ENCODE measurements around the gene LIN28B.

The LIN28B gene

DNA sequence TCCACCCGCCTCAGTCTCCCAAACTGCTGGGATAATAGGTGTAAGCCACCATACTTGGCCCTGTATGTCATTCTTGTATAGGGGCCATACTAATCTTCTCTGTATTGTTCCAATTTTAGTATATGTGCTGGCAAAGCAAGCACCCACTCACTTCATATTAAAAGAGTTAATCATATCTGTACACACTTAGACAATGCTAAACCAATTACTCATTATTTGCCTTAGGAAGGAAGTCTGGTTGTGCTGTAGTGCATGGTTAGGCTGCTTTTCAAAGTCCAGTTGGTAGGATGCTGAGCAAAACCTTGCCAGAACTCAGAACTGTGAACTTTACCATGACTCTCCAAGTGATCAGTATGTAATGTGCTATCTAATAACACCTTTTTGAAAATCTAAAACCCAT is 88.6 kb downstream of the LIN28B start (continued):
- TF ChIP-seq ZSCAN30 (tag by site-specific recombination; IDR thresholded peaks at IDR 0.05) (no peak), ZNF768 (tag by site-specific recombination; IDR thresholded peaks at IDR 0.05) (no peak), ZXDB (tag by site-specific recombination; IDR thresholded peaks at IDR 0.05) (no peak), ZNF223 (tag by site-specific recombination; IDR thresholded peaks at IDR 0.05) (no peak)

DNA sequence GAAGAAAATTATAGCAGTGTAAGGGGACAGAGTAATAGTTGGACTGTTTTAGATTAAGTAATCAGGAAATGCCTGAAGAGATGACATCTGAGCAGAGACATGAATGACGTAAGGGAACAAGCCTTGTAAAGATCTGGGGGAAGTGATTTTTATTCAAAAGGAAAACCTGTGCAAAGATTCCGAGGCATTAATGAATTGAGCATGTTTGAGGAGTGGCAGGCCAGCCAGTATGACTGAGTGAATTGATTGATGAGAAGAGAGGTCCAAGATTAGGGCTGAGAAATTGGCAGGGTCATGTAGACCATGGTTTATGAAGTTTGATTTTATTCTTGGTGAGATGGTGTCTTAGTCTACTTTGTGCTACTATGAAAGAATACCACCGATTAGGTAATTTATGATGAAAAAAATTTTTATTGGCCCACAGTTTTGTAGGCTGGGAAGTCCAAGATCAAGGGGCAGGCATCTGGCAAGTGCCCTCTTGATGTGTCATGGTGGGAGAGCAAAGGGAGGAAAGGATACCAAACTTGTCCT is 95.1 kb downstream of the LIN28B start:
- H3K36me3 ChIP-seq (ENCODE audit: control insufficient read depth in 2 of 2, insufficient read depth in 1 of 2, low read length in 2 of 2) = no peaks in the 10 kb centered on the region; a peak in 1 of 3 replicates
- no peaks in the 10 kb centered on the region for H3K4me1 ChIP-seq (ENCODE audit: control insufficient read depth, insufficient read depth, low read length)
- no peak for TF ChIP-seq ZNF19 (tag by site-specific recombination; IDR thresholded peaks at IDR 0.05; ENCODE audit: low read depth)
- TF ChIP-seq ZNF561 (tag by site-specific recombination; IDR thresholded peaks at IDR 0.05; ENCODE audit: borderline replicate concordance) = no peak
- no peak for TF ChIP-seq ZNF155 (tag by site-specific recombination; IDR thresholded peaks at IDR 0.05)
- no peak for TF ChIP-seq YY2 (tag by site-specific recombination; IDR thresholded peaks at IDR 0.05)
- no peak for TF ChIP-seq ZNF76 (tag by site-specific recombination; IDR thresholded peaks at IDR 0.05; ENCODE audit: borderline replicate concordance, low read depth)
- TF ChIP-seq, protein P1, sequence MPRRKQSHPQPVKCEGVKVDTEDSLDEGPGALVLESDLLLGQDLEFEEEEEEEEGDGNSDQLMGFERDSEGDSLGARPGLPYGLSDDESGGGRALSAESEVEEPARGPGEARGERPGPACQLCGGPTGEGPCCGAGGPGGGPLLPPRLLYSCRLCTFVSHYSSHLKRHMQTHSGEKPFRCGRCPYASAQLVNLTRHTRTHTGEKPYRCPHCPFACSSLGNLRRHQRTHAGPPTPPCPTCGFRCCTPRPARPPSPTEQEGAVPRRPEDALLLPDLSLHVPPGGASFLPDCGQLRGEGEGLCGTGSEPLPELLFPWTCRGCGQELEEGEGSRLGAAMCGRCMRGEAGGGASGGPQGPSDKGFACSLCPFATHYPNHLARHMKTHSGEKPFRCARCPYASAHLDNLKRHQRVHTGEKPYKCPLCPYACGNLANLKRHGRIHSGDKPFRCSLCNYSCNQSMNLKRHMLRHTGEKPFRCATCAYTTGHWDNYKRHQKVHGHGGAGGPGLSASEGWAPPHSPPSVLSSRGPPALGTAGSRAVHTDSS (tag by site-specific recombination; IDR thresholded peaks at IDR 0.05) = no peak
- no peak for TF ChIP-seq ZNF530 (tag by site-specific recombination; IDR thresholded peaks at IDR 0.05; ENCODE audit: low read depth)
- no peak for TF ChIP-seq ZNF416 (tag by site-specific recombination; IDR thresholded peaks at IDR 0.05)
- no peak for TF ChIP-seq ZNF335 (tag by site-specific recombination; conservative IDR thresholded peaks at IDR 0.05)
- peak; percentile 84 for TF ChIP-seq ATF2 (tag by site-specific recombination; IDR thresholded peaks at IDR 0.05; ENCODE audit: low read depth)
- no peak for TF ChIP-seq ZXDB (tag by site-specific recombination; IDR thresholded peaks at IDR 0.05)
- TF ChIP-seq, protein P2, sequence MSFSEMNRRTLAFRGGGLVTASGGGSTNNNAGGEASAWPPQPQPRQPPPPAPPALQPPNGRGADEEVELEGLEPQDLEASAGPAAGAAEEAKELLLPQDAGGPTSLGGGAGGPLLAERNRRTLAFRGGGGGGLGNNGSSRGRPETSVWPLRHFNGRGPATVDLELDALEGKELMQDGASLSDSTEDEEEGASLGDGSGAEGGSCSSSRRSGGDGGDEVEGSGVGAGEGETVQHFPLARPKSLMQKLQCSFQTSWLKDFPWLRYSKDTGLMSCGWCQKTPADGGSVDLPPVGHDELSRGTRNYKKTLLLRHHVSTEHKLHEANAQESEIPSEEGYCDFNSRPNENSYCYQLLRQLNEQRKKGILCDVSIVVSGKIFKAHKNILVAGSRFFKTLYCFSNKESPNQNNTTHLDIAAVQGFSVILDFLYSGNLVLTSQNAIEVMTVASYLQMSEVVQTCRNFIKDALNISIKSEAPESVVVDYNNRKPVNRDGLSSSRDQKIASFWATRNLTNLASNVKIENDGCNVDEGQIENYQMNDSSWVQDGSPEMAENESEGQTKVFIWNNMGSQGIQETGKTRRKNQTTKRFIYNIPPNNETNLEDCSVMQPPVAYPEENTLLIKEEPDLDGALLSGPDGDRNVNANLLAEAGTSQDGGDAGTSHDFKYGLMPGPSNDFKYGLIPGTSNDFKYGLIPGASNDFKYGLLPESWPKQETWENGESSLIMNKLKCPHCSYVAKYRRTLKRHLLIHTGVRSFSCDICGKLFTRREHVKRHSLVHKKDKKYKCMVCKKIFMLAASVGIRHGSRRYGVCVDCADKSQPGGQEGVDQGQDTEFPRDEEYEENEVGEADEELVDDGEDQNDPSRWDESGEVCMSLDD (tag by site-specific recombination; IDR thresholded peaks at IDR 0.05) = no peak
- TF ChIP-seq ZNF10 (tag by site-specific recombination; IDR thresholded peaks at IDR 0.05) = no peak
- no peak for TF ChIP-seq ZNF157 (tag by site-specific recombination; IDR thresholded peaks at IDR 0.05)
- TF ChIP-seq BCL11A (tag by site-specific recombination; IDR thresholded peaks at IDR 0.05; ENCODE audit: low read depth) = no peak
- TF ChIP-seq ZNF621 (tag by site-specific recombination; IDR thresholded peaks at IDR 0.05) = no peak
- no peak for TF ChIP-seq ZNF398 (tag by site-specific recombination; IDR thresholded peaks at IDR 0.05)
- TF ChIP-seq ZNF629 (tag by site-specific recombination; IDR thresholded peaks at IDR 0.05) = peak; percentile 46; the same call in 1 of the 2 replicates
- TF ChIP-seq, protein P3, sequence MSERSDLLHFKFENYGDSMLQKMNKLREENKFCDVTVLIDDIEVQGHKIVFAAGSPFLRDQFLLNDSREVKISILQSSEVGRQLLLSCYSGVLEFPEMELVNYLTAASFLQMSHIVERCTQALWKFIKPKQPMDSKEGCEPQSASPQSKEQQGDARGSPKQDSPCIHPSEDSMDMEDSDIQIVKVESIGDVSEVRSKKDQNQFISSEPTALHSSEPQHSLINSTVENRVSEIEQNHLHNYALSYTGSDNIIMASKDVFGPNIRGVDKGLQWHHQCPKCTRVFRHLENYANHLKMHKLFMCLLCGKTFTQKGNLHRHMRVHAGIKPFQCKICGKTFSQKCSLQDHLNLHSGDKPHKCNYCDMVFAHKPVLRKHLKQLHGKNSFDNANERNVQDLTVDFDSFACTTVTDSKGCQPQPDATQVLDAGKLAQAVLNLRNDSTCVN (tag by site-specific recombination; optimal IDR thresholded peaks at IDR 0.05) = peak; percentile 11
- TF ChIP-seq ZBTB21 (tag by site-specific recombination; IDR thresholded peaks at IDR 0.05) = peak; percentile 53; the same call in 1 of the 2 replicates
- TF ChIP-seq, protein P4, sequence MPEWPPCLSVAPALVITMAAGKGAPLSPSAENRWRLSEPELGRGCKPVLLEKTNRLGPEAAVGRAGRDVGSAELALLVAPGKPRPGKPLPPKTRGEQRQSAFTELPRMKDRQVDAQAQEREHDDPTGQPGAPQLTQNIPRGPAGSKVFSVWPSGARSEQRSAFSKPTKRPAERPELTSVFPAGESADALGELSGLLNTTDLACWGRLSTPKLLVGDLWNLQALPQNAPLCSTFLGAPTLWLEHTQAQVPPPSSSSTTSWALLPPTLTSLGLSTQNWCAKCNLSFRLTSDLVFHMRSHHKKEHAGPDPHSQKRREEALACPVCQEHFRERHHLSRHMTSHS (tag by site-specific recombination; IDR thresholded peaks at IDR 0.05) = no peak
- no peak for TF ChIP-seq ZNF670 (tag by site-specific recombination; IDR thresholded peaks at IDR 0.05; ENCODE audit: low read depth)
- TF ChIP-seq ZNF658 (tag by site-specific recombination; IDR thresholded peaks at IDR 0.05) = no peak
- H3K4me3 ChIP-seq (ENCODE audit: low read depth, low read length) = no peak overlapping the region
- ChIA-PET CTCF (no interaction called here), POLR2A (no interaction called here)
- H3K9me3 ChIP-seq (ENCODE audit: control insufficient read depth, insufficient read depth, low read depth, low read length) = no peaks in the 10 kb centered on the region
- H3K27ac ChIP-seq (ENCODE audit: extremely low read depth, low read depth, low read length) = no peak overlapping the region

Measured in HEK293 (cell line).